ENCODE results near the gene SSRP1.
A peak's percentile ranks its signal among the peaks of the same experiment; 100 is the strongest.

Gene SSRP1

DNA sequence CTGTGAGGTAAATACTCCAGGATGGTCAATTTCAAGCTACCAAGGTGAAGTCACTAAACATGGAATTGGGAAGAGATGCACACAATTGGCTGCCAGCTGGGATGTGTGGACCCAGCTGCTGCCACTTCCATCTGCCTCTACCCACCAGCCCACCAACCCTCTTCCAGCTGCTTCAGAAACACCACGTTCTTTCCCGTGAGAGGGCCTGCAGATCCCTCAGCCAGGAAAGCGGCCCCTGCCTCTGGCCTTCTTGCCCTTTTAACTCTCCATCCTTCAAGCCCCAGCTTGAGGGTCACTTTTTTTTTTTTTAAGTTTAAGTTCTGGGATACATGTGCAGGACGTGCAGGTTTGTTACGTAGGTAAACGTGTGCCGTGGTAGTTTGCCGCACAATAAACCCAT lies 25.3 kb upstream of the SSRP1 start:
- no peak for DNase-seq (ENCODE audit: extremely low spot score, insufficient read length, low read depth)
- FAIRE-seq: no peak

DNA sequence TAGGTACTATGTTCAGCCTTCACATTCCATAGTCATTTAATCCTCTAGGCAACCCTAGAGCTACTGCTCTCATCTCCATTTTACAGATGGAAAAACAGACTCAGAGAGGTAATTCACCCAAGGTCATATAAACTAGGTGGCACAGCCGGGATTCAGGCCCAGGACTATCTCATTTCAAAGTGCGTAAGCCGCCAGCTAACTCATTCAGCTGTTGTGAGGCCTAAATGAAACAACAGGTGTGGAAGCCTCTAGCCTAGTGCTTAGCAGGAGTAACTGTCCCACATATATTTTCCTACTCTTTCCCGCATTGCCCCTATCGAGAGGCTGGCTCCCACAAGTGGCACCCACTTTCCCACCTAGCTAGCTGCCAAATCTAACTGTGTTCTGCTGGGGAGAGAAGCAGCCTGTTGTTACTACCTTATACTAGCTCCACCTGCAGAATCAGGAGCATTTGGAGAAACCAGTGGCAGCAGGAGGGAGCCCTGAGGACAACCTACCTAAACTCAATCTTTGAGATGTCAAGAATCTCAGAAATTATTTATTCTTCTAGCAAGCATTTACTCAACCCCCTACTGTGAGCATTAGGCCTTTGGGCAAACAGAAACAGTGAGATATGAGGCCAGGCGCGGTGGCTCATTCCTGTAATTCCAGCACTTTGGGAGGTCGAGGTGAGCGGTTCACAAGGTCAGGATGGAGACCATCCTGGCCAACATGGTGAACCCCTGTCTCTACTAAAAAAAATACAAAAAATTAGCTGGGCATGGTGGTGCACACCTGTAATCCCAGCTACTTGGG lies 24.4 kb upstream of the SSRP1 start:
- DNase-seq (ENCODE audit: extremely low spot score, insufficient read length, low read depth) (no peak), FAIRE-seq (no peak)

DNA sequence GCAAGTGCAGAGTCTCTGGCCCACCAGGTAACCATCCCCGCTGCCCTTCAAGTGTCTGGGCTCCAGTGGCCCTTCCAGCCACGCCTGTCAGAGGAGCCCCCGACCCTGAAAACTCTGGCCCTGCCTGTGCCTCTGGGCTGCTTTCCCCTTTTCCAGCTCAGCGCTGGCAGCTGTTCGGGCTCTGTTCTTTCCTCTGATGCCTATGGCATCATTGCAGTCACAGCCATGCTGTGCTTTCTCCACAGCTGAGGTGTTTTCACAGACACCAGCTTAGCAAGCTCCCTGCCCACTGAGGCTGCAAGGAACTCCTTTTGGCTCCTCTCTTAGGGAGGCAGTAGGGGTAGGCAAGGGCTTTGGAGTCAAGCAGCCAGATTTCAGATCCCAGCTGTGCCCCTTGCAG lies 23.7 kb upstream of the SSRP1 start:
- FAIRE-seq (no peak), DNase-seq (ENCODE audit: extremely low spot score, insufficient read length, low read depth) (no peak)

DNA sequence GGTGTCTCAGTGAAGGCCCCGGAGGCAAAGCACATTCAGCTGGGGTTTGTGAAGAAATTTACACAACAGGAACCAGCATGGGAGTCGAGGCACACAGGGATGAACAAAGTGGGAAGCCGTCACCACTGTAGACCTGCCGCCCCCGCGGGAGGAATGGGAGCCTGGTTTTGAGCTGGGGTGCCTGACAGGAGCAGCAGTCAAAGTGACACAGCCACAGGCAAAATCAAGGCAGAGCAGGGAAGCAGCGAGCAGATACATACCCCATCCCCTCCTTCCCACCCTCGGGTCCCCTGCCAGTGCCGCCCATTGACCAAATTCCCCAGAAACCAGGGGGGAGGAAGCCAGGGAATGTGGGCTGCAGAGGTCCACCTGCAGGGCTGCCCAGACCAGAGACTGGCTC lies 23.3 kb upstream of the SSRP1 start:
- DNase-seq (ENCODE audit: extremely low spot score, insufficient read length, low read depth) (no peak), FAIRE-seq (no peak)

DNA sequence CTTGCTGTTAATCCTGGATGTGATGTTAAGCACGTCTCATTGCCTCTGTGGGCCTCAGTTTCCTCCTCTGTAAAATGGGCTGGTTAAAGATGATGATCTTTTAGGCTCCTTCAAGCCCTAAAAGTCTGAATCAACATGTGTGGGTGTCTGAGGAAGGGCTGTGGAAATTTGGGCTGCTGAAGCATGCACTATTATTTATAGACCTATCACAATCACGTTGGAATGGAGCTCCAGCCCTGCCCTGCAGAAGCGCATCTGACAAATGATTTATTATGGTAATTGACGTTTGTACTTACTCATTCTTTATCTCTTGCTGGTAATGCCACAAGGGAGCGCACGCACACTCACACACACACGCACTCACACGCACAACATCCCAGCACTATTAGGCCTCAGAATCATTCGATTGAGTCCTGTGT lies 22.9 kb upstream of the SSRP1 start:
- FAIRE-seq: no peak
- DNase-seq (ENCODE audit: extremely low spot score, insufficient read length, low read depth): no peak

DNA sequence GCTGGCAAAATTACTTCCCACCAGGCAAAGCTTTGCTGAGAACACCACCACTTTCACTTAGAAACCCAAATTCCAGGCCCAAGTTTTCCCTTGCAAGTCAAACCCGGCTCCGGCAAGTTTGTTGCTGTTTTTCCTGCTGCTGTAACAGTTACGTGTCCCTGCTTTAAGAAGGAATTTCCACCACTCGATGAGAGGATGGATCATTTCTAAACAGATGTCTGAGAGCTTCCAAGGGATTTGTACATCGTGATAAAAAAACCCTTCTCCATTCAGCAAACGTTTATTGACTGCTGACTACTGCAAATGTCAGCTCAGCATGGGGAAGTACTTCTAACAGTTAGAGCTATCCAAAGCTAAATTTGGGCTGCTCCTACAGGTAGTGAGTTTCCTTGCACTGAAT lies 22.2 kb upstream of the SSRP1 start:
- no peak for FAIRE-seq
- no peak for DNase-seq (ENCODE audit: extremely low spot score, insufficient read length, low read depth)

DNA sequence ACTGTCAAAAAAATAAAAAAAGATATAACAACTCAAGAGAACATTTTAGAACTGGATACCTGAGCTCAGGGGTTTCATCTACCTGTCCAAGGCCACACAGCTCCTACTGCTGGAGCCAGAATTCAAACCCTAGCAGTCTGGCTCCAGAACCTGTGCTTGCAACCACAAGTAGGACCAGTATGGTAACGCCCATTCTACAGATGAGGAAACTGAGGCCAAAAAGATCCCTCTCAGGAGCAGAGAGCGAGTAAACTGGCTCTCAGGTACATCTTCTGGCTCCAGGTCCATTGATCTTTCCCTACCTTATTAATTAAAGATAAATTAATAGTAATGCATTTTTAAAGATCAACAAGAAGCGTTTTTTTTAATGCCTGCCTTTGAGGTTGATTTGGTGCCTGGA lies 21.6 kb upstream of the SSRP1 start:
- no peak for DNase-seq (ENCODE audit: extremely low spot score, insufficient read length, low read depth)

DNA sequence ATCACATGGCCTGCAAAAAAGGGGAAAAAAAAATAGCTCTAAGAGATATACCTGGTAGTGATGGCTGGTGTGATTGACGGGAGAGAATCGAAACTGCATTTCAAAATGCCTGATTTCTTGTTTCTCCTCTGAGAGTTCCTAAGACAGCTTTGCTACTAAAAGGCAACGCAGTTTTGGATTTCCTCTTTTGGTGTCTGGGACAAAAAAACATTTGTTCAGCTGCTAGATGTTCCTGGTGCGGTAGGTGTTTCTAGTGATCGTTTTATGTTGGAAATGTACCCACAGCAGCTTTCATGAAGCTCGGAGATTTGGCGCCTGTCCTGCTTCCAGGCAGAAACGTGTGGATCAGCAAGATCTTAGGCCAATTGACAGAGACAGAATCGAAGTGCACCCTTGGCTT lies 20.6 kb upstream of the SSRP1 start:
- DNase-seq (ENCODE audit: extremely low spot score, insufficient read length, low read depth) (no peak), FAIRE-seq (no peak)

More for the DNA sequence above, 21.6 kb upstream of the SSRP1 start:
- no peak for FAIRE-seq

DNA sequence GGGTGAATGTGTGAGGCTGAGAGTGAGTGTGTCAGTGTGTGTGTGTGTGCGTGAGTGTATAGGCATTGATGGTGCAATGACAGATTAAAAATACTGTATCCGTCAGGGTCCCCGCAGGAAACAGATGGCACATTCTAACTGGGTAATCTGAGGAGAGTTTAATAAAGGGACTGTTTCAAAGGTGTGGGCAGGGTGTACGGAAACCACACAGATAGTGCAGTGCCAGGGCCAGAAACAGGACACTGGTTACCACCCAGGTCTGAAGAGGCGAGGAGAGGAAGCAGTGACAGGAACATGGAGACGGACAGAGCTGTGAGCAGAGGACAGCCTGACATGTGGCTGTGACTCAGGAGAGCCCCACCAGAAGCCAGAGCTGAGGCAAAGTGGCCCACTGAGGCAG lies 19.0 kb upstream of the SSRP1 start:
- no peak for FAIRE-seq
- no peak for DNase-seq (ENCODE audit: extremely low spot score, insufficient read length, low read depth)

DNA sequence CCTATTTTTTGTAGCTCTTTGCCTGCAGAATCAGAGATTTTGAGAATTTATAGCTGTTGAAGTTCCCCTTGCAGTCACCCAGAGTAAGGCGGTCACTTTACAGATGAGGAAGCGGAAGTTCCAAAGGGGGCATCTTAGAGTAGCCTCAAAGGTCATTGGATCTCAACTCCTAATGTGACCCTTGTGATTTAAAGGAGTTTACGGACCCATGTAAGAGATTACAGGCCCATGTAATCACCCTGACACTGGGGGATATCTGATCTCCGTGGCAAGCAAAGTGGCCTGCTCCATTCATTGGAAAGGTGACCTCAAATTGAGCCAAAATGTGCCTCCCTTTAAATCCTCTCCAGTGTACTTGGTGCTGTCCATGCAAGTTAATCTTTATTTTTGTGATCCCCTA lies 18.2 kb upstream of the SSRP1 start:
- FAIRE-seq: no peak
- DNase-seq (ENCODE audit: extremely low spot score, insufficient read length, low read depth): no peak

DNA sequence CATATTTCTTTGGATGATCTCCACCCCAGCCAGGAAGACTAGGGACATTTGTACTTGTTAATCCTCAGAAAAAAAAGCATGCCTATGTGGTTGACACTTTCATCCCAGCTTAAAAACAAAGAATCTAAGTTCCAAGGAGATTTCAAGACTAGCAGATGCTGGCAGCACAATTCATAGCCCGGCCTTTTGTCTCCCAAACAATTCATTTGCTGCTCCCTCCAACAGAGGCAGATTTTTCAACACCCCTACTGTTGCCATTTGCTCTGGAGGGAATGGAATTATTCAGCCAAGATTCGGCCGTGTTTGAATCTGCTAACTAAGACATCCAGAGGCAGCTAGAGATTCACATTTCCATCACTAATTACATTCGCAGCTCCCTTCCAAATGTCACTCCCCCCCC lies 17.8 kb upstream of the SSRP1 start:
- FAIRE-seq (no peak), DNase-seq (ENCODE audit: extremely low spot score, insufficient read length, low read depth) (no peak)

DNA sequence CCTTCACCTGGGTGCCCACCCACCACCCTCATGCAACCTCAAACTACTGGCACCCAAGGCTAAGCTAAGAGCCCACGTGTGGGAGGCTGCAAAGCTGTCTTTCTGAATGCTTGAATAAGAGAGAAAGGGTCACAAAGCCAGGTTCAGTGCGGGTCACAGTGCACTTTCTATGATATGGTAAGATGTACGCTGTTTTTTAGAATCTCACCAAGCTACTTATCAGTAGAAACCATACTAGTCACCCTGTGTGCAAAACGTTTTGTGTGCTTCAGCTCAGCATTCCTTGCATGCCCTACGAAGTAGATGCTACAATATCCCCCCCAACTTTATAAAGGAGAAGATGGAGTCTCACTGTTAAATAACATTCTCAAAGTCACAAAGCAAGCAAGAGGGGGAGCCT lies 17.3 kb upstream of the SSRP1 start:
- no peak for DNase-seq (ENCODE audit: extremely low spot score, insufficient read length, low read depth)
- FAIRE-seq: no peak

DNA sequence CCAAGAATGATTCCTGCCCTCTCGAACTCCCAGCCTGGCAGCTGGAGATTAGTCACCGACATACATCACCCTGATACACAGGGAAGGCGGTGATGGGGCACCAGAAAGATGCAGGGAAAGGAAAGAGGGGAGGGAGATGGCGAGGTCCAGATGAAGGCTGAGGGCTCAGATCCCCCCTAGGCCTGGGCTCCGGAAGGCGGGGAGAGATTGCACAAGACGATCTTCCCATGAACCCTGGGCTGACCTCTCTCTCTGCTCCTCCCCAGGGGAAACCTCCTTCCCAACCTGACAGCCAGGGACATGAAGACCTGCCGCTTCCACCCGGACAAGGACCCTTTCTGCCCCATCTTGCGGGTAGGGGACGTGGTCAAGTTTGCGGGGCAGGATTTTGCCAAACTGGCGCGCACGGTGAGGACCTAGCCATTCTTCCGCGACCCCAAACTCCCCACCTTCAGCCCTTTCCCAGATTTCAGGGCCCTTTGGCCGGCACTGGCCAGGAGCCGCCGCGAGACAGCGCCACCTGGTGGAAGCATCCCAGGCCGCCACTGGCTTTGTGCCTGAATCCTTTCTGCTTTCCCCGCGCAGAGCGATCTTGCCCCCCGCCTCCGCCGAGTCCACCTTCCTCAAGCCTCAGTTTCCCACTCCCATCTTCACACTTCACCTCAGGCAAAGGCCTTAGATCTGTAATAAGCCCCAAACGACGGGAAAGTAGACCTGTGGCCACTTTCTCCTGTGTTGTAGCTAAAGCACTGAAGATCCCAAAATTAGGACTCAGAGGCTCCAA lies 14.0 kb upstream of the SSRP1 start:
- DNase-seq (ENCODE audit: extremely low spot score, insufficient read length, low read depth) (peak; percentile 50), FAIRE-seq (peak; percentile 70)

DNA sequence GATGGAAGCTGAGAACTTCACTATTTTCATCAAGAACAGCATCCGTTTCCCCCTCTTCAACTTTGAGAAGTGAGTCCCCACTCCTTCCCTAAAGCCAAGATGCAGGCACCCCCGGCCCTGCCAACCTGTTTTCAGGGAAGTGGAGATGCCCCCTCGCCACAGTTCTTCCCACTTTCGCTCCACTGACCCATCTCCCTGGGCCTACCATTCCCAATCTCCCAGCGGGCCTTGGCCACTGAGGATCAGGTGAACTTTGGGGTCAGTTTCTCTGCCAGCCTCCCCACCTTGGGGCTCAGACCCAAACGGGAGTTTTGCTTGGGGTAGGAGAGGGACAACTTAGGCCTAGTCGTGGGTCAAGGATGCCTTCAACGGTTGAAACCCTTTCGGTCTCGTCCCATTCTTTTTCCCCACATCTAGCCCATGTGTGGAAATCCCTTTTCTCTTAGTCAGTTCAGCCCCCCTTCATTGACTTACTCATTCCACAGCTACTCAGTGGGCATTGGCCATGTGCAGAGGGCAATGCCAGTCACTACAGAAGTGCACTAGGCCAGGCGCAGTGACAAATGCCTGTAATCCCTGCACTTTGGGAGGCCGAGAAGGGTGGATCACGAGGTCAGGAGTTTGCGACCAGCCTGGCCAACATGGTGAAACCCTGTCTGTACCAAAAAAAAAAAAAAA lies 13.1 kb upstream of the SSRP1 start:
- DNase-seq (ENCODE audit: extremely low spot score, insufficient read length, low read depth) (no peak), FAIRE-seq (no peak)

DNA sequence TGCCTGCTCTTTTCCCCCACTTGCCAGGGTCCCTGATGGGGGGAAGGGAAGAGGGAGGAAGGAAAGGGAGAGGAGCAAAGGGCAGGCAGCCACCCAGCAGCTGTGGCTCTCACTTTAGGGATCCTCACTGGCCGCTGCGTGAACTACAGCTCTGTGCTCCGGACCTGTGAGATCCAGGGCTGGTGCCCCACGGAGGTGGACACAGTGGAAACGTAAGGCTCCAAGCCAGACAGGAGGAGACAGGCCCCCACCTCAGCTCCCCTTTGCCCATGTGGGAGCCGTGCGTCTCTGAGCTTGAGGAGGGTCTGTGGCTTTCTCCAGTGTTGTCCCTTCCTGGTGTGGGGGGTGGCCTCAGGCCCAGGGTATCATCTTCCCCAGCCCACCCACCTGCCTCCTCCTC lies 12.4 kb upstream of the SSRP1 start:
- no peak for FAIRE-seq

DNA sequence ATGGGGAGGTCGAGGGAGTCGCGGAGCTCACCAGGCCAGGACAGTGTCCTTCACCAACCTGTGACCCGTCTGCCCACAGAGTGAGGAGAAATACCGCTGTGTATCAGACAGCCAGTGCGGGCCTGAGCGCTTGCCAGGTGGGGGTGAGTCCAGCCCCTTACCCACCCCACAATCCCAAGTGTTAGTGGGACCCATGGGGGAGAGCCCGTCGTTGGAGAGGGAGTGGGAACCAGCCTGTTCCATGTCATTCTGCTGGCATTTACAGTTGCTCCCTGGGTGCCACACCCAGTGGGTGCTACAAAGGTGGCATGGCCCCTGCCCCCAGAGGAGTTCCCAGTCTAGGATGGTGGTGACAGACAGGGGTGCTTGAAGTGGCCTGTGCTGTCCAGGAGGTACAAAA lies 11.6 kb upstream of the SSRP1 start:
- DNase-seq (ENCODE audit: extremely low spot score, insufficient read length, low read depth): no peak
- FAIRE-seq: no peak

More for the DNA sequence above, 12.4 kb upstream of the SSRP1 start:
- DNase-seq (ENCODE audit: extremely low spot score, insufficient read length, low read depth): no peak

DNA sequence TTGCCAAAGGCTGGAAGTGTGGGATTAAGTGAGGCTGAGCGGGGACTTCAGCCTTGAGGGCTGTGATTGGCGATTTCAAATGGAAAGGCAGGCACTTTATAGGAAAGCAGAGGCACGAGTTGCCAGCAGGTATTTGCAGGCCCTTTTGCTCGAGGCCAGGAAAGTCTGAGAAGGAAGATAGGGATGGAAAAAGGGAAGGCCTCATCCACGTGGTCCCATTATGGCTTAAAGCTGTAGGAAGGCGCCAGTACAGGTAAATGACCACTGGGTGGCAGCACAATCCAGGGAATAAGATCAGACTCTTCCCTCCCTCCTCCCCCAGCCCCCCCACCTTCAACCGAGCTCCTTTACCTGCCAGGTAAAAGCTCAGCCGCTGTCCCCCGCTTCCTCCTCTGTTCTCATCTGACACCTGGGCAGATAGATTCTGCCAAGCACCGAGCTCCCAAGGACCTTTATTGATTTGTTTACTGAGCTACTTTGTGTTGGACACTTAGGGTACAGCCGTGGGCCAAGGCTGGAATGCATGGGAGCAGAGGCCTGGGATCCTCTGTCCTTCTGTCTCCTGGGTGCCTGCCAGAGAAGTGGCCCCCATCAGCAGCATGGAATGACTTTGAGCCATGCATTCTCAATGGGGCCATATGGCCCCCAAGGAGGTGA lies 10.0 kb upstream of the SSRP1 start:
- DNase-seq (ENCODE audit: extremely low spot score, insufficient read length, low read depth): peak; percentile 49
- peak; percentile 86 for FAIRE-seq

DNA sequence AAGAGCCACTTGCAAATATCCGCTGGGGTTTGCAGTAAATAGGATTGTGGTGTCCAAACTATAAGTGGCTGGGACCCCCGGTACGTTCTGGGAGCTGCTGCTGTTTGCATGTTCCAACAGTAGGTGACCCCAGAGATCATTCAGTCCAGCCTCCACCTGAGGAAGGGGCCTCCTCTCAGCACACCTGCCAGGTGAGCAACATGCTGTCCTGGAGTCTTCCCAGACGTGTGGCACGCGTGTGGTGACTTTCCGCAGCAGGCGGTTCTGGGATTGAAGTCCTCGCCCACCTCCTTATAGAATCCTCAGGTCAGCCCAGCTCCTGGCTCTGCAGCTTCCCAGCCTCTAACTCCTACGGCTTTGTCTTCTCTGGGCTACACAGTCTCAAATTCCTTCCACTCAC lies 9.1 kb upstream of the SSRP1 start:
- DNase-seq (ENCODE audit: extremely low spot score, insufficient read length, low read depth): no peak
- no peak for FAIRE-seq

DNA sequence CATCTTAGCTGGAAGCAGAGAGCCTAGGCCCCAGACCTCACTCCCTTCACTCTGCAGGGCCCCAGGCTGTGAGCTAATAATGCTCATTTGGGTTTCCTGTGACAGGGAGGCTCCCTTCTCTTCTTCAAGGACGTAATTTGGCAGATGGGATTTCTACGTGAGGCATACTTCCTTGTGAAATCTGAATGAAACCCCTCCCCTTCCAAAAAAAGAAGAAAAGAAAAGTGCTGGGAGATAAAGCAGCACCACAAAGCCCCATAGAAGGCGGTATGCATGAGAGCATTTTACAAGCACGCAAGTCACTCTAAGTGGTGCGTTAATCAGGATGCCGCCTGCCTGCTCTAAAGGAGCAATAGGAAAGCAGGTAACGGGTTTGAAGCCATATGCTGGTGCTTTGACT lies 8.1 kb upstream of the SSRP1 start:
- no peak for FAIRE-seq
- no peak for DNase-seq (ENCODE audit: extremely low spot score, insufficient read length, low read depth)

DNA sequence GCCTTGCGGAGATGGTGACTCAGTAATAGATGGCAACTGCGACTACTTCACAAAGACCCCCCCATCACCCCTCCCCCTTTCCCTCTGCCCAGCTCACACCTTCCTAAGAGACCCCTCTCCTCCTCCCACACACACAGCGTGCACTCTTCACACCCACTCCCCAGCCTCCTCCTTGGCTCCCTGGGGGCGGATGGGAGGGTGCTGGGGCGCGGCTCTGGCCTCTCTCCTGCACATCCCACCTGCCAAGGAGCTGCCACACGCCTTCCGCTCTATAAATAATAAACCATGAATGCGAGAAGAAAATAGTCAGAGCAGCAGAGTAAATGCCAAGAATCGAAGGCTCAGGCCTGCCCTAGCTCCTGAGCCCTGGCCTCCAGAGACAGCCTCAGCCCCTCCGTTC lies 7.0 kb upstream of the SSRP1 start:
- FAIRE-seq (no peak), DNase-seq (ENCODE audit: extremely low spot score, insufficient read length, low read depth) (no peak)
